Esophagus muscularis mucosa (tissue), 4 donors: ENCODE results near the gene SOS1.
"Not testable (repeated sequence)": the region's sequence is repeated elsewhere in the genome, so short reads cannot be mapped to it uniquely, and the experiment has no call there.

Experiments used
- EP300 ChIP-seq: sonication (generic); formaldehyde crosslinking; IDR thresholded peaks from one replicate; pipeline ENCODE4 v1.6.1; 2017; ENCODE audit warnings: antibody characterized with exemption
- POLR2A ChIP-seq: fragments of 450-650 bp; IDR thresholded peaks from one replicate; pipeline ENCODE4 v1.6.1; 2017; ENCODE audit warnings: antibody characterized with exemption, moderate library complexity, mild to moderate bottlenecking, low read depth
- POLR2AphosphoS5 ChIP-seq, 2 donors: sonication (generic); formaldehyde crosslinking; IDR thresholded peaks; one replicate each; pipeline ENCODE4 v1.6.1; 2017; ENCODE audit warnings: antibody characterized with exemption in 2 of 2
- TF ChIP-seq, protein P1 (sequence below), 3 experiments: fragments of 200-600 bp in 2 of 3; fragments of 450-650 bp in 1 of 3; sonication (generic) in 2 of 3; IDR thresholded peaks; one replicate each; pipeline ENCODE4 v1.5.1; 2017 to 2019; ENCODE audit warnings: antibody characterized with exemption in 3 of 3, mild to moderate bottlenecking in 2 of 3, moderate library complexity in 1 of 3

DNA sequence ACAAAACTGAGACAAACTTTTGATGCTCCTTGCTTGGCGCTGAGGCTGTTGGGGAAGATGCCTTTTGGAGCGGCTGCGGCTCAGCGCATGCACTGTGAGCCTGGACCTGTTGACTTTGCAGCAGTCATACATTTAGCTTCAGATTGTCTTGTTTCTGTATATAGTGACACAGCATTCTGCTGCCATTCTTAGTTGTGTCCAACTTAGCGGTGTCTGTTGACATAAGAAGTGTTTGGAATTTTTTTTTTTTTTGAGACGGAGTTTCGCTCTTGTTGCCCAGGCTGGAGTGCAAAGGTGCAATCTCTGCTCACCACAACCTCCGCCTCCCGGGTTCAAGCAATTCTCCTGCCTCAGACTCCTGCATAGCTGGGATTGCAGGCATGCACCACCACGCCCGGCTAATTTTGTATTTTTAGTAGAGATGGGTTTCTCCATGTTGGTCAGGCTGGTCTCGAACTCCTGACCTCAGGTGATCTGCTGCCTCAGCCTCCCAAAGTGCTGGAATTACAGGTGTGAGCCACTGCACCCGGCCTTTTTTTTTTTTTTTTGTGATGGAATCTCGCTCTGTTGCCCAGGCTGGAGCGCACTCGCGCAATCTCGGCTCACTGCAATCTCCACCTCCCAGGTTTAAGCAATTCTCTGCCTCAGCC lies 17.5 kb upstream of the SOS1 start:
- TF ChIP-seq, protein P1, sequence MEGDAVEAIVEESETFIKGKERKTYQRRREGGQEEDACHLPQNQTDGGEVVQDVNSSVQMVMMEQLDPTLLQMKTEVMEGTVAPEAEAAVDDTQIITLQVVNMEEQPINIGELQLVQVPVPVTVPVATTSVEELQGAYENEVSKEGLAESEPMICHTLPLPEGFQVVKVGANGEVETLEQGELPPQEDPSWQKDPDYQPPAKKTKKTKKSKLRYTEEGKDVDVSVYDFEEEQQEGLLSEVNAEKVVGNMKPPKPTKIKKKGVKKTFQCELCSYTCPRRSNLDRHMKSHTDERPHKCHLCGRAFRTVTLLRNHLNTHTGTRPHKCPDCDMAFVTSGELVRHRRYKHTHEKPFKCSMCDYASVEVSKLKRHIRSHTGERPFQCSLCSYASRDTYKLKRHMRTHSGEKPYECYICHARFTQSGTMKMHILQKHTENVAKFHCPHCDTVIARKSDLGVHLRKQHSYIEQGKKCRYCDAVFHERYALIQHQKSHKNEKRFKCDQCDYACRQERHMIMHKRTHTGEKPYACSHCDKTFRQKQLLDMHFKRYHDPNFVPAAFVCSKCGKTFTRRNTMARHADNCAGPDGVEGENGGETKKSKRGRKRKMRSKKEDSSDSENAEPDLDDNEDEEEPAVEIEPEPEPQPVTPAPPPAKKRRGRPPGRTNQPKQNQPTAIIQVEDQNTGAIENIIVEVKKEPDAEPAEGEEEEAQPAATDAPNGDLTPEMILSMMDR (IDR thresholded peaks at IDR 0.05) = not testable (repeated sequence)
- not testable (repeated sequence) for TF ChIP-seq POLR2A; EP300; POLR2AphosphoS5 (IDR thresholded peaks at IDR 0.05)
